Uterus (tissue), 2 donors: ENCODE measurements around the gene EP400.

Experiments
- CTCF ChIP-seq, 4 experiments: fragments of 200-600 bp in 2 of 4; fragments of 450-650 bp in 2 of 4; sonication (generic) in 2 of 4; IDR thresholded peaks; one replicate each; pipeline ENCODE4 v1.5.1; 2016 to 2019; ENCODE audit warnings: antibody characterized with exemption in 4 of 4, mild to moderate bottlenecking in 2 of 4, moderate library complexity in 1 of 4
- POLR2A ChIP-seq, 2 donors: fragments of 450-650 bp; IDR thresholded peaks; one replicate each; pipeline ENCODE4 v1.6.1; 2016; ENCODE audit warnings: antibody characterized with exemption in 2 of 2, mild to moderate bottlenecking in 1 of 2, moderate library complexity in 1 of 2

DNA sequence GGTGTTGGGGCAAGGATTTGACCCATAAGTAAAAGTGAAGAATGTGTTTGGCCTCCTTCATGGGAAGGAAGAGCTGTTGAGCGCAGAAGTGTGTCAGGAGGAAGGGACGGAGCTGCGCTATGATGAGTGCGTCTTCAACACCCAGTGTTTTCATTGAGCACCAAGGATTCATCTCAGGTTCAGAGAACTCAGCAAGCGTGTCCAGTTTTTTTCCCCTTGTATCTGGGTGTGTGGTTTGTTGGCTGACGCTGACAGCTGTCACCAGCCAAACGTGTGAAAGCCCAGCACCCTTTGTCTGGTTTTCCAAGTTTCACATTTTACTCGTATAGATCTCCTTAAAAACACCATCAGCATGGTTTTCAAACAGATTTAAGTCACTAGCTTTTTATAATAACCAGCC is 12.3 kb downstream of the EP400 start:
- TF ChIP-seq CTCF (IDR thresholded peaks at IDR 0.05): no peak
- TF ChIP-seq POLR2A (IDR thresholded peaks at IDR 0.05): no peak
